ENCODE data around the gene OSCAR.

Gene OSCAR, protein sequence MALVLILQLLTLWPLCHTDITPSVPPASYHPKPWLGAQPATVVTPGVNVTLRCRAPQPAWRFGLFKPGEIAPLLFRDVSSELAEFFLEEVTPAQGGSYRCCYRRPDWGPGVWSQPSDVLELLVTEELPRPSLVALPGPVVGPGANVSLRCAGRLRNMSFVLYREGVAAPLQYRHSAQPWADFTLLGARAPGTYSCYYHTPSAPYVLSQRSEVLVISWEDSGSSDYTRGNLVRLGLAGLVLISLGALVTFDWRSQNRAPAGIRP

DNA sequence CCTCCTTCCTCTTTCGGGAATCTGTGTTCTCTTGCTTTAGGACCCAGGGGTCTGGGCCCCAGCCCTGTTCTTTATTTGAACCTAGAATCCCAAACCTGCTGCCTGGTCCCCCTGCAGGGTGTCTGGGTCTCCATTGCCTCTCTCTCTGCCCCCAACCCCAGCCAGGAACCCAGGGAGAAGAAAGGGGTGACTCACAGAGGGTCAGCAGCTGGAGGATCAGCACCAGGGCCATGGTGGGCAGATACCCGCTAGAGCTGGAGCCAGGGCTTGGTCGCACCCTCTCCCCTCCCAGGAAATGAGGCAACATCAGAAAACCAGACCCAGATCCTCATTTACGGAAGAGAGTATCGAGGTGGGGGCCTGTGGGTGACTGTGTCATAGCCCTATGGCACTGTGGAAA, at the start of gene OSCAR:
Gene OSCAR, minus strand, starts transcription at position 243 of the 400 bp plus-strand sequence. Its CDS starts 11 bp downstream, at position 232.
- DNase-seq, result no peak

DNA sequence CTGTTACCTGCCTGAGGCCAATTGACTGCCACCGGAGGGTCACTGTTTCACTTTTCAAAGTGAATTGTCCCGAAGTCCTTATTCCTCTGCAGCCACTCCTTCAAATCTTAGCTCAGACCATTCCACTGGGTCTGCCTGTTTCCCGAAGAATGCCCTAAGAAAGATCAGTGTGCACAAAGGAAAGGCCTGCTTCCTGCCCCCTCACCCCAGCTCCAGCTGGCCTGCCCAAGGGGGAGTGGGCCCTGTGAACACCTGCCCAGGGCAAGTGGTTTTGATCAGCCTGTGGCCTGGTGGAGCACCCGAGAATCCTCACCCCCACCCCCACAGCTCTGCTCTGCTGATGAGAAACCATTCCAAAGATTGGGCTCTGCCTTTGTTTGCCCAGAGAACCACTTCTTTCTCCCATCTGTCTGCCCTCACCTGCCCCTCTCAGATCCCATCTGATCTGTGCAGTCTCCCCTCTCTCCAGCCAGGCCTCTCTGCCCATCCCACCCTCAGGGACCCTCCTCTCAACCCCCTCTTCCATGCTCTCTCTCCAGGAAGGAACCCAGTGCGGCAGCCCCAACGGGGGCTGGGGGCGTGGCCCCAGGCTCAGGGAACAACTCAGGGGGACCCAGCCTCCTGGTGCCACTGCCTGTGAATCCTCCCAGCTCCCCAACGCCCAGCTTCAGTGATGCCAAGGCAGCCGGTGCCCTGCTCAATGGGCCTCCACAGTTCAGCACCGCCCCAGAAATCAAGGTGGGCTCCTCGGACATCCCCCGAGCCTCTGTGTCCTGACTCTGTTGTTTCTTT, 48.6 kb upstream of the OSCAR start:
- DNase-seq, result no peak

DNA sequence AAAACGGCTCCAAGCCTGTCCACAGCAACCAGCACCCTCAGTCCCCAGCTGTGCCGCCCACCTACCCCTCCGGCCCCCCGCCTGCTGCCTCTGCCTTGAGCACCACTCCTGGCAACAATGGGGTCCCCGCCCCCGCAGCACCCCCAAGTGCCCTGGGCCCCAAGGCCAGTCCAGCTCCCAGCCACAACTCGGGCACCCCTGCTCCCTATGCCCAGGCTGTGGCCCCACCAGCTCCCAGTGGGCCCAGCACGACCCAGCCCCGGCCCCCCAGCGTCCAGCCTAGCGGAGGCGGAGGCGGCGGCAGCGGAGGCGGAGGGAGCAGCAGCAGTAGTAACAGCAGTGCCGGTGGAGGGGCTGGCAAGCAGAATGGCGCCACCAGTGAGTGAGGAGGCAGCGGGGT, 47.6 kb upstream of the OSCAR start:
- DNase-seq, result no peak

DNA sequence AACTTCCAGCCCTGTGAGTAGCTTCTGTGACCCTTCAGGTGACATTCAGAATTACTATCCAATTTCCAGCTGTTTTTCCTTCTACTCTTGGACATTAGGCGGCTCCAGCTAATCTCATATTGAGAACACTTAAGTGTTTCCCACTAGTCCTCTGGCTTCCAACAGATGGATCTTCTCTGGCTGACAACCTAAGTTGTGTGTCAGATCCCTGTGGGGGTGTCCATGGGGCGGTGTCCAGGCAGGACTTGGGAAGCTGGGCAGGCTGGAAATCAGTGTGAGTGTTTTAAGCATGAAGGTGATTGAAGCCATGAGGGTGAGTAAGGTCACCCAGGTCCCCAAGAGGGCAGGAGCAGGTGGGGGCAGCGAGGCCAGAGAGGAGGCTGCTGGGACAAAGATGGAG, 47.1 kb upstream of the OSCAR start:
- DNase-seq, result no peak

DNA sequence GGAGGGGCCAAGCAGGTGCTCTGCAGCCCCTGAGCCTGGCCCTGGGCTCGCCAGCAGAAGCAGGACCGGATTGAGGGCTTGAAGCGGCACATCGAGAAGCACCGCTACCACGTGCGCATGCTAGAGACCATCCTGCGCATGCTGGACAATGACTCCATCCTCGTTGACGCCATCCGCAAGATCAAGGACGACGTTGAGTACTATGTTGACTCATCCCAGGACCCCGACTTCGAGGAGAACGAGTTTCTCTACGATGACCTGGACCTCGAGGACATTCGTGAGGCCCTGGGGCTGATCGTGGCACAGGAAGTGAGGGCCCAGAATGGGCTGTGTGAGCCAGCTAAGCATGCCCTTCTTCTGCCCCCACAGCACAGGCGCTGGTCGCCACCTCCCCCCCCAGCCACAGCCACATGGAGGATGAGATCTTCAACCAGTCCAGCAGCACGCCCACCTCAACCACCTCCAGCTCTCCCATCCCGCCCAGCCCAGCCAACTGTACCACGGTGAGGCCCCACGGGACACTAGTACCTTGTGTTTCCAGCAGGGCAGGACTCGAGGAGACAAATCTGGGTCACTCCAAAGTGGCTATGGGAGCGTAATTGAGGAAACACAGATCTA, 45.0 kb upstream of the OSCAR start:
- DNase-seq, result no peak

DNA sequence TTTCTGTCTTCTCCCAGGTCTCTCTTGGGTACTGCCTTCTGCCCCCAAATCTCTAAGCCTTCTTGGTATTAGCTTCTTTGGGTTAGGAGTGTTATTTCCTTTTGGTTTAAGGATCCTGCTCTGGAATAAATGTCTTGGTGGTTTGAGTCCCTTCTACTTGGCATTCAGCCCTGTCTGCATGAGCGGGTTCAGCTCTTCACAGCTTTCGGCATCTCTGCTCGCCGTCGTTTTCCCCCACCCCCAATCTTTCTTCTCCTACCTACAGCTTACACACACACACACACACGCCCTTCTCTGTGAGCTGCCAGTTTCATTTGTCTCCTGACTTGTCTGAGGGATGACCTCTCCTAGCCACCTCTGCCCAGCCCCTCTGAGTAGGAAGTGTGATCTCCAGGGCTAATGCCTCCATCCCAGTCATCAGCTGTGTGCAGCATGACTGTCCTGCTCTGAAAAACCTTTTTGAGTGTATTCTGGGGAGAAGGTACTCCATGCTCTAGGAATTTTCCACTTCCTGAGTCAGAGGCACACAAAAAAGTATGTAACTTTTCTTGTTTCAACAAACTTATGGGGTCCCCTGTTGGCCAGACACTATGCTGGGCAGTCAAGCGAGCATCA, 41.7 kb upstream of the OSCAR start:
- no peak for DNase-seq

DNA sequence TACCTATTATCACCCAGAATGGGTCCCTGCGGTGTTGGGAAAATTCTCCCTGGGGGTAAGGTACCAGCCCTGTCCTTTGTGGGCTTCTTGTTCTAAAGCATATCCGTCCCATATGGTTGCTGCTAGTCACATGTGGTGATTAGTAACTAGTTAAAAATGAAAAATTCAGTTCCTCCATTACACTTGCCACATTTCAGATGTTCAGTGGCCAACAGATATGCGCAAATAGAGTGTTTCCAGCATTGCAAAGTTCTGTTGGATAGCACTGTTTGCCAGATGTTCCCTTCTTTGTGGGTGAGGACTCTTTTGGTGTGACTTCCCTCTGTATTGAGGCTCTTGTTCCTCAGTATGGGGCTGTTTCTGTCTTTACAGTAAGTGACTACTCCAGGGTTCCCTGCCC, 40.8 kb upstream of the OSCAR start:
- no peak for DNase-seq

DNA sequence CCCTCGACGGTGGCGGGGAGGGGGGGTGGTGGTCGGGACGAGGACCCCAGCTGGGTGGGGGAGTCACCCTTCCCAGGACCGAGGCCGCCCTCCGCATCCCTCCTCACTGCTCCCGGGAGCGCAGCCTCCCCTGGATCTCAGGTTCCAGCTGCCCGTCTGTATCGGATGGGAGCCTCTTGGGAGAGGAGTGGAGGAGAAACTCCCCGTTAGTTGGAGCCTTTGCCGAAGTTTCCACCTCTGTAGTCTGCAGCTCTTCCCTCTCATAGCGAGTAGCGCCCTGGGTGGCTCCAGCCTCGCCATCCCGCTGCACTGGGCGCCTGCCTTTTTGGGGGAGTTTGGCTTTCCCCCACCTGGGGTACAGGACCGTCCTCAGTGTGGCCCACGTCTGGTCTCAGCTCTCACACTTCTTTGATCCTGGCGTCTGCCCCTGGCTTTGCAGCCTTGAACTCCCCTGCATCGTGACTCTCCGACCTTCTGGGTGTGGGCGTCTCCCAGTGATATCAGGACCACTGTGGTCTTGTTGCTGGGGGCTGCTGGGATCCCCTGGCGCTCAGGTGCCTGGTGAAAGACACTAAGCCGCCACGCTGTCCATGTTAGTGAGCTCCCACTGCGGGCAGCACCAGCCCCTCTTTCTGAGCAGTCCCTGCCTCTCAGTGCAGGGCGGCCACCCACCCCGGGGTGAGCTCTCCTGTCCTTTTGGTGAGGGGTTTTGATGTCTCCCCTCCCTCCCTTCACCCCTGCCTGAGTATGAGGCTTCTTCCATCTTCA, 38.1 kb upstream of the OSCAR start:
- no peak for DNase-seq

DNA sequence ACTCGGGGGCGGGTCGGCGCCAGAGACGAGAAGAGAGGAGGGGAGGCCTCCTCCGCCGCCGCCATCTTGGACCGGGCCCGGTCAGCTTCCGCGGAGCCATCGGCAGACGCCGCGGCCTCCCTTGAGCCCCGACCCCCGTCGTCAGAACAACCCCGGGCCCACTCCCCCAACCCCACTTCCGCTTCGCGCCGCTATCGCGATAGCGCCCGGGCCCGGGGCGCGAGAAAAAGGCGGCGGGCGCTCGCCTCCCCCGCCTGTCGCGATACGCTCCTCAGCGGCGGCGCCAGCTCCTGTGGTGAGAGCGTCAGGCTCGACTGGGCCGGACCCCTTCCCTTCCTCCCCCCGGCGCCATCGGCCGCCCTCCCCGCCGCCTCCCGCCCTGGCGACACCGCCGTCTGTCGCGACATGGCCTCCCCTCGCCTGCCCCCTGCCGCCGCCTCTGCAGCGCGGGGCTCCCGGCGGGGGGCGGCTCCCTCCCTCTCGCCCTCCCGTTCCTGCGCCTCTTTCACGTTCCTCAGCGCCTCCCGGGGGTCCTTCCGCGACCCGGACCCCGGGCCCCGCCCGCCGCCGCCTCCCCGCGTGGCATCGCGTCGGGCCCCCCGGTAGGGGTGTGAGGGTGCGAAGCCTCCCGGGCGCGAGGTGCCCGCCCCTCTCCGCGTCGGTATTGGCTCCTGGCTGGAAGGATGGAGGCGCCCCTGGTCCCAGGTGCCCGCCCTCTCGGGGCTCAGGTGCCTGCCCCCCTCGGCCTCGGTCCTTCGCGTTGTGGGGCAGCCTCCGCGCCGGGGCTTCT, 37.3 kb upstream of the OSCAR start, which contains the start of gene CNOT3:
Gene CNOT3, plus strand, starts transcription at position 64 of the 790 bp plus-strand sequence. CDS start 5,217 bp downstream, outside the sequence.
- peak; percentile 10 for DNase-seq

DNA sequence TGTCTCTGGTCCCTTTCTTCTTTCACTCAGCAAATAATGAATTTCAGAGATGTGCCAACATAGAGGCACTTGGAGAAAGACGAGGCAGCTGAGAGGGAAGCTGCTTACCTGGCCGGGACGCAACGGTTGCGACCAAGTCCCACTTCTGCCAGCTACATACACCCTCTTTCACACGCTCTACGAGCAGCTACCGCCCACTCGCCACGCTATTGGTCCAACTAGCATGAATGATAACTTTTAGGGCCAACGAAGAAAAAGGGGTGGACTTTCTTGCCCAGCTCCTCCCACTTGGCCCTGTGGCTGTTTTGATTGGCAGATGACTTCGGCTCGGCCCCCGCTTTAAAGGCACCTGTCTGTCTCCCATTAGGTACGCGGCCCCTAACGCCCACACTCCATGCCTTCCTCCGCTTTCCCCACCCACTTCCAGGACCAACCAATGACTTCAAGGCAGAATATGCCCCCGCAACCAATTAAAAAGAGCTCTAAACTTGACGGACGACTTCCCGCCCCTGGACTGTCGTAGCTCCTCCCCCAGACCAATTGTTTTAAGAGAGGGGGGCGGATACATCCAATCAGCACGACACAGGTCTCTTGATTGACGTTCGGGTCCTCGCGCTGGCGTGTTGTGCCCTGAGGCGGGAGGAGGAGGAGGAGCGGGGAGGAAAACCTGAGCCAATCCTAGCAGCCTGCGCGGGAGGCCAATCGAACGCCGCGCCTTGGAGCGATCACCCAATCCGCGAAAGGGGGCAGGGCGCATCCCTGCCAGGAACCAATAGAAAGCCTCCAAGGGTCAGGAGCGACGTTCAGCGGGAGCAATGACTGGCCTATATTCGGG, 36.5 kb upstream of the OSCAR start:
- peak; percentile 99 for DNase-seq

DNA sequence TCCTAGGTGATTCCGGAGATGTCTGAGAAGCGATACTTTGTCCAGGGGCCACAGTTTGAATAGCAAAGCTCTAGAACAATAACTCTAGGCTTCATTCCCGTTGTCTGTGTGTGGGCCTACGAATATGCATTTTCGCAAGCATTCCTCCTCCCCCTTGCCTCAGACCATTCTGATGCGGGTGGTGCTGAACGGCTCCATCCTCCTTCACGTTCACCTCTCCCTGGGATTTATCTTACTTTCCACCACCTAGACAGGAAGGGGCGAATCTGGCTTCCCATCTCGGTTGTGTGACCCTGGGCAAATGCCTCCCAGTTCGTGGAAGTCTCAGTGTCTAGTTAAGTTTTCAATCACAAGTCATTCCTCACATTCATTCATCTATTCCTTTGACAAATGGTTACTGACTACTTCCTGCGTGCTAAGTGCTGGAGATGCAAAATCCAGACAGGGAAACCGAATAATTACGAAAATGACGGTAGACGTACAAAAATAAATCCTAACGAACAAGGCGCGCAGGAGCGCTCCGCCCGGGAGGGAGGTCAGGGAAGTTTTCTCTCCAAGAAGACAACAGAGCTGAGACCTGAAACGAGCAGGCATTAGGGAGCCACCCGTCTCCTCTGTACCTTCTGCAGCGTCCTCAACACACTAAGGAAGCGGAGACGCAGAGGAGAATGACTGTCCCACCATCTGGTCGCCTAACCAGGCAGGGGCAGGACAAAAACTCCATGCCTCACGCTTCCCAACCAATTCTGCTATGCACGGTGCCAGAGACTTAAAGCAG, 35.7 kb upstream of the OSCAR start:
- DNase-seq, result no peak

DNA sequence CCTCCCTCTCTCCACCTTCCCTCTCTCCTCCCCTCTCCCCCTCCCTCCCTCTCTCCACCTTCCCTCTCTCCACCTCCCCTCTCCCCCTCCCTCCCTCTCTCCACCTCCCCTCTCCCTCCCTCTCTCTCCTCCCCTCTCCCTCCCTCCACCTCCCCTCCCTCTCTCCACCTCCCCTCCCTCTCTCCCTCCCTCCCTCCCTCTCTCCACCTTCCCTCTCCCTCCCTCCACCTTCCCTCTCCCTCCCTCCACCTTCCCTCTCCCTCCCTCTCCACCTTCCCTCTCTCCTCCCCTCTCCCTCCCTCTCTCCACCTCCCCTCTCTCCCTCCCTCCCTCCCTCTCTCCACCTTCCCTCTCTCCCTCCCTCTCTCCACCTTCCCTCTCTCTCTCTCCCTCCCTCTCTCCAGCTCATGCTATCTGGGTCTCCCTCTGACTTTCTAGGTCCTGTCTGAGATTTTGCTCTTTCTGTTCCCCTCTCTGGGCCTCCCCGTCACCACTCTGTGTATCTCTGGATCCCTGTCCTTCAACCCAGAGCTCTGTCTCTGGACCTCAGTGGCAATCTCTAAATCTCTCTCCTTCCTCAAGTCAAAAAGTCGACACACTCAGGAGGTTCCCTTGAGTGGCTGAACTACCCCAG, 33.5 kb upstream of the OSCAR start:
- no peak for DNase-seq

DNA sequence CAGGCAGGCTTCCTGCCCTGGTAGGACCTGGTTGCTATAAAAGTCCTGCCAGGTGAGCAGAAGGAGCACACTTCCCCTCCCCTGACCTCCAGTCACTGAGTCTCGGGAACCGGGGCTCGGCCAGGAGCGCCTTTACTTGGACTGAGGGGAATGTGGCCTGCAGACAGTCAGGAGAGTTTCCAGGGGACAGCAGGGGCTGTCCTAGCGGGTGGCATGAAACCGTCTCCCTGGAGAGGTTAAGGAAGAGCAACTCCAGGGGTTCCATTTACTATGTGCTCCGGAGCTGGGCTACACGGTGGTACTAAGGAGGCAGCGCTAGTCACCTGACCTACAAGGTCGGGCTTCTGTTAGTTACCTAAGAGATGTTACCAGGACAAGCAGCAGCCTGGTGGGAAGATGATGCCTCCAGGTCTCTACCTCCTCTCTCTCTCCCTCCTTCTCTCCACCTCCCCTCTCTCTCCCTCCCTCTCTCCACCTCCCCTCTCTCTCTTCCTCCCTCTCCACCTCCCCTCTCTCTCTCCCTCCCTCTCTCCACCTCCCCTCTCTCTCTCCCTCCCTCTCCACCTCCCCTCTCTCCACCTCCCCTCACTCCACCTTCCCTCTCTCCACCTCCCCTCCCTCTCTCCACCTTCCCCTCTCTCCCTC, 32.8 kb upstream of the OSCAR start:
- DNase-seq, result no peak

DNA sequence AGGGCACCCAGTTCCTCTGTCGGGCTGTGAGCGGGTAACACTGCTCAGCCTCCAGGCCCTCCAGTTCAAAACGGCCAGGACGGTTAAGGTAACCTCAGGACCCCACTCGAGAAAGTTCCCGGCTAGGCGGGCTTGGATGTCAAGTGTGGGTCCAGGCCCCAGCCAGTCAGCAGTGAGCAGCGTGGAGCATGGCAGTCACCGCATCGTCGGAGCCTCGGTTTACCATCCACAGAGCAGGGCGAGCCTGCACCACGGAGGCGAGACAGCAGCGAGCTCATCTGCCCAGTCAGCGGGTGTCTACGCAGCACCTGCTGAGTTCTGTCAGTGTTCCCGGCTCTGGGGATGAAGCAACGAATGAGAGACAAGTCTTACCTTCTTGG, 29.0 kb upstream of the OSCAR start:
- no peak for DNase-seq

DNA sequence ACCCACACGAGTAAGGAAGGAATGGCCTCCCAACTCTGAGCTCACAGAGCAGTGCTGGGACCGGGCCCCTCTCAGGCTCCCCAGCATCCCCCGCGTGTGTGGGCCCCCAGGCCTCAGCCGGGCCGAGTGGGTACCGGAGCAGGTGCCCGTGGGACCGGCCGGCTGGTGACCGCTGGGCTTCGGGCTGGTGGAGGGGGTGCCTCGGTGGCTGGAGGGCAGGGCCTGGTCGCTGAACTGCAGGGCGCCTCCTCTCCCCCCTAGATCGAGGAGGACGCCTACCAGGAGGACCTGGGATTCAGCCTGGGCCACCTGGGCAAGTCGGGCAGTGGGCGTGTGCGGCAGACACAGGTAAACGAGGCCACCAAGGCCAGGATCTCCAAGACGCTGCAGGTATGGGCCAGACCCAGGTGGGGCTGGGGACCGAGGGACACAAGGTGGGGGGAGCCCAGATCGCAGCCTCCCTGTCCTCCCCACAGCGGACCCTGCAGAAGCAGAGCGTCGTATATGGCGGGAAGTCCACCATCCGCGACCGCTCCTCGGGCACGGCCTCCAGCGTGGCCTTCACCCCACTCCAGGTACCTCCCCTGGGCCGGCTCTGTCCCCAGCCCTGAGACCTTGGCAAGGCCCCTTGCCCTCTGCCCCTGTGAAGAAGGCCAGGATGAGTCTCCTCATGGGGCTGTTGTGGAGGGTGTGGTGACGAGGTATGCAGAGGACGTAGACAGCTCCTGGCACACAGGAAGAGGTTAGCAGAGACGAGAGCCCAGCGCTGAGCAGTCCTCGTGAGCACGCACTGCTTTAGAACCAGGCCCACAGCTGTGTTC, 28.4 kb upstream of the OSCAR start:
- DNase-seq, result no peak

DNA sequence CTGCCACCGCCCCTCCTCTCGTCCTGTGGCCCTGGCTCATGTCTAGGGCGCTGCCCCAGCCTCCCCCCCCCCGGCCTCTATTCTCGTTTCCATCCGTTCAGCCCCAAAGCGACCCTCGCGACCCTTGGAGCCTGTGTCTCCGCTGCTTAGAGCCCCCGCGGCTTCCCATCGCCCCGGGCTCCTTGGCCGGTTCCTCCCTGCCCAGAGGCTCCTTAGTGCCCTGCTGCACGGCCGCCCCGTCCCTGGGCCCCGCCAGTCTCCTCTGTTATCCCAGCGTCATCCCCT, 27.8 kb upstream of the OSCAR start:
- no peak for DNase-seq

DNA sequence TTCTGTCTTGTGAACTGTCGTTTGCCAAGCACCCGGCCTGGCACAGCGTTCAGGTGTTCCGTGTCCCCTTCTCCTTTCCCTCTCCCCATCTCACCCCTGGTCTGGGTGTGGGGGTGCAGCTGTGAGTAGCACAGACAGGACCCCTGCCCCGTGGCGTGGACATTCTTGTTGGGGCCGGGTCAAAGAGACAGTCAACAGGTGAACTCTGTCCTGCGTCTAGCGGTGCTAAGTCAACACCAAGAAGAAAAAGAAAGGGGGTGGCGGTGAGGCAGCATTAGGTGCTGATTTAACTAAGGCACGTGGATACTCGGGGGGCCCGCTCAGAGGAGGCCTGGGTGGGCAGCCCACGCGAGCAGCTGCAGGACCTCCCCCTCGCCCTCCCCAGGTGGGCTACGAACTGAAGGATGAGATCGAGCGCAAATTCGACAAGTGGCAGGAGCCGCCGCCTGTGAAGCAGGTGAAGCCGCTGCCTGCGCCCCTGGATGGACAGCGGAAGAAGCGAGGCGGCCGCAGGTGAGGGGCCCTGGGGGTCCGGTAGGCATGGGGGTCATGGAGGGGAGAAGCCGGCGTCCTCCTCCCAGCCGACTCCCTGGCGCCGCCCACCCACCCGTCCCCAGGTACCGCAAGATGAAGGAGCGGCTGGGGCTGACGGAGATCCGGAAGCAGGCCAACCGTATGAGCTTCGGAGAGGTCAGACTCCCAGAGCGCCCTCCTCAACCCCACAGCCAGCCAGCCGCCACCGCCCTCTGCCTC, 27.3 kb upstream of the OSCAR start:
- no peak for DNase-seq

DNA sequence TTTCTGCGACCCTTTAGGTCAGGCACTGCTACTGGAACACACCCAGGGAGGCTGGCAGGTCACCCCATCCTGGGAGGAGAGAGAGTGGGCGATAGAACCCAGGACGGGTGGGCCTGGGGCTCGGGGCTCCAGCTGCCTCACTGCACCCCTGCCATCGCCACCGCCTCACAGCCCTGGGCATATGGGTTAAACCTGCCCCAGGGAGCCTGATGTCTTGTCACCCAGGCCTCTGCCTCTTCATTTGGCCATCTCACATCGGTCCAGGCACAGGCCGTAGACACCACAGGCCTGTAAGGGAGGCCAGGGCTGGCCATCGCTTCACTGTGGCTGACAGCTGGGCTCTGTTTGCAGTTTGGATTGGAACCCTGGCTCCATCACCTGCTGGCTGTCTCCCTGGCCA, 25.1 kb upstream of the OSCAR start:
- no peak for DNase-seq
